Stimulated activated CD8-positive, alpha-beta memory T cell treated with anti-CD3 and anti-CD28 coated beads, Interleukin-7, amount 100 ng/mL, for 4 hours (primary cell): Measurements from ENCODE around the gene ERVK3-1.
A peak's percentile ranks its signal among the peaks of the same experiment; 100 is the strongest.
"Not testable (repeated sequence)": the region's sequence is repeated elsewhere in the genome, so short reads cannot be mapped to it uniquely, and the experiment has no call there.

Experiments used
- DNase-seq, 2 donors: peaks; one replicate each; pipeline ENCODE4 v3.0.0-alpha.2; 2020; ENCODE audit warnings: low read depth in 2 of 2

Gene ERVK3-1

GRCh38 chr19:58304748-58305064 lies 471 bp upstream of the ERVK3-1 start:
- DNase-seq = no peak

GRCh38 chr19:58305932-58306323 lies 751 bp downstream of the ERVK3-1 start:
- no peak for DNase-seq

GRCh38 chr19:58307736-58308135 lies 2.6 kb downstream of the ERVK3-1 start:
- DNase-seq = no peak

- DNase-seq = not testable (repeated sequence)
These were observed 5.5 kb downstream of the ERVK3-1 start for GRCh38 chr19:58310685-58311084.

- DNase-seq = no peak
These were observed 6.2 kb downstream of the ERVK3-1 start for GRCh38 chr19:58311345-58311865.

- DNase-seq = no peak
These were observed 10.4 kb downstream of the ERVK3-1 start for GRCh38 chr19:58315580-58315979.

GRCh38 chr19:58317476-58318072 lies 12.4 kb downstream of the ERVK3-1 start:
- DNase-seq = no peak

GRCh38 chr19:58318297-58318696 lies 13.1 kb downstream of the ERVK3-1 start:
- DNase-seq = no peak

GRCh38 chr19:58319241-58319640 lies 14.1 kb downstream of the ERVK3-1 start:
- DNase-seq = no peak

- DNase-seq = no peak
These were observed 20.3 kb downstream of the ERVK3-1 start for GRCh38 chr19:58325311-58326022.

GRCh38 chr19:58326501-58326913 lies 21.3 kb downstream of the ERVK3-1 start:
- DNase-seq = no peak

- DNase-seq = peak; percentile 81 to 83
These were observed 21.9 kb downstream of the ERVK3-1 start, which contains the start of gene ZSCAN22 for GRCh38 chr19:58326914-58327726. Gene ZSCAN22 (plus strand): TSS chr19:58326994. CDS start chr19:58334803, 7,809 bp downstream.

GRCh38 chr19:58328999-58329398 lies 23.8 kb downstream of the ERVK3-1 start:
- DNase-seq = no peak

- no peak for DNase-seq
These were observed 25.3 kb downstream of the ERVK3-1 start for GRCh38 chr19:58330458-58330857.

GRCh38 chr19:58332697-58333096 lies 27.5 kb downstream of the ERVK3-1 start:
- no peak for DNase-seq

- no peak for DNase-seq
These were observed 29.6 kb downstream of the ERVK3-1 start for GRCh38 chr19:58334691-58335249.

GRCh38 chr19:58335630-58336029 lies 30.5 kb downstream of the ERVK3-1 start:
- DNase-seq = no peak

- no peak for DNase-seq
These were observed 31.0 kb downstream of the ERVK3-1 start for GRCh38 chr19:58336216-58336615.

GRCh38 chr19:58336820-58337219 lies 31.6 kb downstream of the ERVK3-1 start:
- no peak for DNase-seq

GRCh38 chr19:58338336-58338735 lies 33.2 kb downstream of the ERVK3-1 start:
- no peak for DNase-seq

- DNase-seq = no peak
These were observed 33.8 kb downstream of the ERVK3-1 start for GRCh38 chr19:58338825-58339558.
